DND-41 (cell line): ENCODE data around the gene LRATD1.

ENCODE experiments used
- ATAC-seq: fragments of 200-7000 bp; cut with Tn5 transposase; 3 replicates; pipeline ENCODE4 v1.9.1; 2021; ENCODE audit warnings: low read depth; ENCODE audit not compliant: insufficient read depth
- DNase-seq: peaks from one replicate; pipeline ENCODE4 v3.0.0-alpha.2; 2020
- H2AFZ ChIP-seq: 2 replicates; pipeline ENCODE4 v1.6.0; 2012; ENCODE audit warnings: low read depth, low read length
- H3K27ac ChIP-seq: 2 replicates; pipeline ENCODE4 v1.5.1; 2012; ENCODE audit warnings: low read length, inconsistent platforms
- H3K27me3 ChIP-seq: fragments of 200-600 bp; sonication (generic); 2 replicates; pipeline ENCODE4 v1.6.0; 2012; ENCODE audit warnings: low read length, mild to moderate bottlenecking, inconsistent platforms; ENCODE audit not compliant: insufficient read depth, poor library complexity
- H3K36me3 ChIP-seq: 2 replicates; pipeline ENCODE4 v1.5.1; 2012; ENCODE audit warnings: low read length, inconsistent platforms; ENCODE audit not compliant: insufficient read depth
- H3K4me1 ChIP-seq: 2 replicates; pipeline ENCODE4 v1.5.1; 2012; ENCODE audit warnings: mild to moderate bottlenecking, low read length; ENCODE audit not compliant: insufficient read depth
- H3K4me2 ChIP-seq: 2 replicates; pipeline ENCODE4 v1.6.0; 2012; ENCODE audit warnings: mild to moderate bottlenecking, moderate library complexity, low read length, inconsistent platforms; ENCODE audit not compliant: insufficient read depth
- H3K4me3 ChIP-seq, 2 experiments: fragments of 200-600 bp in 1 of 2; shearing (Covaris generic) in 1 of 2; 2 replicates each; pipeline ENCODE4 v1.5.1; 2012 to 2016; ENCODE audit warnings: inconsistent platforms in 2 of 2, low read length in 2 of 2, mild to moderate bottlenecking in 2 of 2, low read depth in 1 of 2, moderate library complexity in 1 of 2
- H3K79me2 ChIP-seq: 2 replicates; pipeline ENCODE4 v1.6.0; 2012; ENCODE audit warnings: low read length, inconsistent platforms; ENCODE audit not compliant: insufficient read depth
- H3K9ac ChIP-seq: 2 replicates; pipeline ENCODE4 v1.6.0; 2012; ENCODE audit warnings: low read depth, mild to moderate bottlenecking, inconsistent platforms, low read length, moderate library complexity
- H3K9me3 ChIP-seq: 2 replicates; pipeline ENCODE4 v1.5.1; 2012; ENCODE audit warnings: low read length, moderate library complexity, mild to moderate bottlenecking, inconsistent platforms; ENCODE audit not compliant: insufficient read depth, severe bottlenecking
- H4K20me1 ChIP-seq: 2 replicates; pipeline ENCODE4 v1.6.0; 2012; ENCODE audit warnings: low read length; ENCODE audit not compliant: insufficient read depth
- EZH2 ChIP-seq: IDR thresholded peaks from 3 replicates; pipeline ENCODE4 v1.6.1; 2012; ENCODE audit warnings: borderline replicate concordance, low read depth, mild to moderate bottlenecking, moderate library complexity, low read length, inconsistent platforms; ENCODE audit not compliant: severe bottlenecking
- TF ChIP-seq, protein P1 (sequence below): IDR thresholded peaks from 2 replicates; pipeline ENCODE4 v1.5.1; 2012; ENCODE audit warnings: borderline replicate concordance, low read length, moderate library complexity, mild to moderate bottlenecking; ENCODE audit not compliant: poor library complexity, severe bottlenecking; ENCODE audit errors: extremely low read depth

LRATD1 gene

DNA sequence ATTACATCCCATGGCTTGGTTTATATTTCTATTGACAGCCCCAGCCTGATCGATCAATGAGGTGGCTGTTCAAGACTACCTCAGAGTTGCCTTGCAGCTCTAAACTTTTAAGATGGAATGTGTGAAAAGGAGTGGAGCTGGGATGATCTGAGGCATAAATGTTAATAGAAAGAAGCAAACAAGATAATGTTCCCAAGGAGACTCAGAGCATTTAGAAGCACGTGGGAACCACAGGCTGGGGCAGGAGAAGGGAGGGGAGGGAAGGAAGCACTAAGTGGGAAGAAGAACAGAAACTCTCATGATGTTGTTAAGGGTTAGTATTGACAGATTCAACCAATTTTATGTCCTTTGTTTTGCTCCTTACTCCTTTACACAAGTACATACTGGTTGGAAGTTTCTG, 28.8 kb upstream of the LRATD1 start:
- Histone ChIP-seq H3K9ac (no peak overlapping the region), H3K9me3 (no peaks in the 10 kb centered on the region), H2AFZ (no peak overlapping the region), H3K79me2 (no peaks in the 10 kb centered on the region), H3K4me1 (no peaks in the 10 kb centered on the region), H3K27me3 (no peaks in the 10 kb centered on the region), H3K4me2 (no peak overlapping the region), H4K20me1 (no peaks in the 10 kb centered on the region), H3K4me3 (no peak overlapping the region), H3K27ac (no peak overlapping the region), H3K36me3 (no peaks in the 10 kb centered on the region)
- no peak for TF ChIP-seq EZH2
- TF ChIP-seq, protein P1, sequence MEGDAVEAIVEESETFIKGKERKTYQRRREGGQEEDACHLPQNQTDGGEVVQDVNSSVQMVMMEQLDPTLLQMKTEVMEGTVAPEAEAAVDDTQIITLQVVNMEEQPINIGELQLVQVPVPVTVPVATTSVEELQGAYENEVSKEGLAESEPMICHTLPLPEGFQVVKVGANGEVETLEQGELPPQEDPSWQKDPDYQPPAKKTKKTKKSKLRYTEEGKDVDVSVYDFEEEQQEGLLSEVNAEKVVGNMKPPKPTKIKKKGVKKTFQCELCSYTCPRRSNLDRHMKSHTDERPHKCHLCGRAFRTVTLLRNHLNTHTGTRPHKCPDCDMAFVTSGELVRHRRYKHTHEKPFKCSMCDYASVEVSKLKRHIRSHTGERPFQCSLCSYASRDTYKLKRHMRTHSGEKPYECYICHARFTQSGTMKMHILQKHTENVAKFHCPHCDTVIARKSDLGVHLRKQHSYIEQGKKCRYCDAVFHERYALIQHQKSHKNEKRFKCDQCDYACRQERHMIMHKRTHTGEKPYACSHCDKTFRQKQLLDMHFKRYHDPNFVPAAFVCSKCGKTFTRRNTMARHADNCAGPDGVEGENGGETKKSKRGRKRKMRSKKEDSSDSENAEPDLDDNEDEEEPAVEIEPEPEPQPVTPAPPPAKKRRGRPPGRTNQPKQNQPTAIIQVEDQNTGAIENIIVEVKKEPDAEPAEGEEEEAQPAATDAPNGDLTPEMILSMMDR = no peak
- DNase-seq (no peak), ATAC-seq (no peak)

DNA sequence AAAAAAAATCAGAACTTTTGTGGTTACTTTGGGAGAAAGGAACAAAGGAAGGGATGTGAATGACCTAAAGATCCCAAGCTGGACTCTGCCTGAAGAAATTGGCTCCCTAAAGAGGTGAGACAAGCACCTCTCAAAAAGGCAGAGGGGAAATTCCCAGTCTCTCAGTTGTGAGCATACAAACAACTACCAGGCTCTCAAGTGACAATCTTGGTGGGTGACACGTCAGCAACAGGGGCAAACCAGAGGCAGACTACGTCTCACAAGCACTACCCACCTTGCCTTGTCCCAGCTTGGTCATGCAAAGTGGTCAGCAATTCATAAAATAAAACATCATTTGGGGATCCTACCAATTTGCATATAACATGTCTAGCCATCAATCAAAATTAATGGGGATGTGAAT, 24.3 kb upstream of the LRATD1 start:
- Histone ChIP-seq H3K79me2 (no peaks in the 10 kb centered on the region), H2AFZ (no peak overlapping the region), H3K4me3 (no peak overlapping the region), H3K27me3 (no peaks in the 10 kb centered on the region), H3K9me3 (no peaks in the 10 kb centered on the region), H4K20me1 (no peaks in the 10 kb centered on the region), H3K27ac (no peak overlapping the region), H3K4me1 (no peaks in the 10 kb centered on the region), H3K36me3 (no peaks in the 10 kb centered on the region), H3K4me2 (no peak overlapping the region), H3K9ac (no peak overlapping the region)
- no peak for TF ChIP-seq EZH2
- TF ChIP-seq, protein P1 = no peak
- ATAC-seq (no peak), DNase-seq (no peak)

DNA sequence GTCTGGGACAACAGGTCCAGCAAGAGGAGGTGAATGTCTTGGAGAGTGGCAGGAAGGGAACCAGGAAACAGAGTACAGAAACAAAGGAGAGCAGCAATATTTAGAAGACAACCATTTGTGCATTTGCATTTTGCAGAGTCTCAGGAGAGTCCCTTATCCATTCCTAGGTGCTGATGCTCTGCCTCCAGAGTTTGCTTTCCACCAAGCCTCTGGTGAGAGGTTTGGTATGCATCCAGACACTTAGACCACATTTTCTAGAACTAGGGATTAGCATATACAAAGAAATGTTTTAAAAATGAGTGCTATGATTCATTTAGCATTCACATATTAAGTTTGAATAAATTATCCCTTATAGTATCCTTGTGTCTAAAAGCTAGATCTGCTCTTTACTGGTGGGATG, 18.5 kb upstream of the LRATD1 start:
- DNase-seq = no peak
- H3K4me1 ChIP-seq = no peaks in the 10 kb centered on the region
- ATAC-seq = no peak
- no peak overlapping the region for H2AFZ ChIP-seq
- TF ChIP-seq, protein P1 = no peak
- no peak for TF ChIP-seq EZH2
- no peak overlapping the region for H3K27ac ChIP-seq
- no peaks in the 10 kb centered on the region for H3K27me3 ChIP-seq
- no peaks in the 10 kb centered on the region for H4K20me1 ChIP-seq
- H3K79me2 ChIP-seq = no peaks in the 10 kb centered on the region
- H3K4me3 ChIP-seq = no peak overlapping the region
- no peak overlapping the region for H3K4me2 ChIP-seq
- H3K36me3 ChIP-seq = no peaks in the 10 kb centered on the region
- no peaks in the 10 kb centered on the region for H3K9me3 ChIP-seq
- H3K9ac ChIP-seq = no peak overlapping the region

DNA sequence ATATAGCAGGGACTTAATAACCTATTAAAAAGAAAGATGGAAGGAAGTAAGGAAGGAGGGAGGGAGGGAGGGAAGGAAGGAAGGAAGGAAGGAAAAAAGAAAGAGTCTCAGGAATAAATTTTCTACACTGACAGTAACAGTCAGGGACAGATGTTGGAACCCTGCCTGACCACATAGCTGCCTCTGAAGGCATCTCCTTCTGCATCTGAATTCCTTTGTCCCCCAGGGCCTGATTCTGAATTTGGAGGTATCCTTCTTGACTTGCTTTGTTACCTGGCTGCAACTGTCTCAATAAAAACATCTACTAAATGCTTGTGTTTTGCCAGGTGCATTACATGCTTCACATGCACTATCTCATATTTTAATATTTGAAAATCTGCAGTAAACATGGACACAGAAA, 17.4 kb upstream of the LRATD1 start:
- Histone ChIP-seq H3K27ac (no peak overlapping the region), H3K4me3 (no peak overlapping the region), H3K4me1 (no peaks in the 10 kb centered on the region), H2AFZ (no peak overlapping the region), H3K79me2 (no peaks in the 10 kb centered on the region), H4K20me1 (no peaks in the 10 kb centered on the region), H3K36me3 (no peaks in the 10 kb centered on the region), H3K4me2 (no peak overlapping the region), H3K9ac (no peak overlapping the region), H3K9me3 (no peaks in the 10 kb centered on the region), H3K27me3 (no peaks in the 10 kb centered on the region)
- ATAC-seq = no peak
- TF ChIP-seq, protein P1 = no peak
- no peak for TF ChIP-seq EZH2
- no peak for DNase-seq
